ENCODE measurements around the gene FOXN4.

GRCh38 chr12:109268896-109269295 is 40.2 kb downstream of the FOXN4 start:
- no peak for TF ChIP-seq CTCF (IDR thresholded peaks at IDR 0.05; ENCODE audit: borderline replicate concordance, extremely low read depth, low read length, poor library complexity, severe bottlenecking)
- no peak for TF ChIP-seq EZH2 (IDR thresholded peaks at IDR 0.05; ENCODE audit: borderline replicate concordance, low read depth, low read length, severe bottlenecking)
